Measurements from ENCODE around the gene MFAP4. TPM values are rescaled to one million over a fixed set of nuclear protein-coding genes. Genes with fewer than 3 reads are reported as not detected.

MFAP4 gene
- total and polyA plus RNA-seq, 9 of the 15 experiments (the other 6 are each of a cell fraction or from before 2014, with no cell fraction given): 0.07 to 0.24 TPM; not detected in 7

- Histone ChIP-seq H3K9me3 (replicated peaks; ENCODE audit: control insufficient read depth, insufficient read depth, low read depth, low read length) (no peaks in the 10 kb centered on the region), H3K36me3 (ENCODE audit: control insufficient read depth, insufficient read depth, low read length) (no peaks in the 10 kb centered on the region; the same call in 2 of the 3 replicates), H3K27me3 (ENCODE audit: control insufficient read depth in 2 of 2, insufficient read depth in 2 of 2, low read length in 2 of 2) (no peaks in the 10 kb centered on the region), H3K4me2 (ENCODE audit: insufficient read depth, low read length) (no peak overlapping the region), H2AFZ (ENCODE audit: low read depth, low read length) (no peak overlapping the region), H3K79me2 (ENCODE audit: control insufficient read depth, insufficient read depth, low read length) (no peaks in the 10 kb centered on the region), H3K9ac (ENCODE audit: insufficient read depth in 1 of 2, low read depth in 2 of 2, low read length in 2 of 2) (no peak overlapping the region), H3K9me1 (ENCODE audit: control insufficient read depth, insufficient read depth, low read length) (no peaks in the 10 kb centered on the region), H3K4me3 (no peak overlapping the region), H3K27ac (ENCODE audit: extremely low read depth, low read depth, low read length) (no peak overlapping the region), H3K4me1 (replicated peaks in 1 of 2; ENCODE audit: control insufficient read depth in 2 of 2, insufficient read depth in 2 of 2, low read length in 2 of 2) (peaks cover 0 to 13% of the 10 kb centered on the region in 2 experiments; a peak in 2 of 5 replicates), H4K20me1 (replicated peaks; ENCODE audit: control insufficient read depth, insufficient read depth, low read length) (no peaks in the 10 kb centered on the region)
- in situ Hi-C loops (cut with MboI) (no loop called here), intact Hi-C loops (cut with micrococcal nuclease) (no loop called here)
- POLR2A ChIA-PET: interaction anchor here (1.0 kb wide), 1 partner anchor 21 kb away, joined by 4 read pairs; no protein-coding TSS in a partner anchor
- FAIRE-seq (no peak), ATAC-seq (no peak), DNase-seq (ENCODE audit: extremely low read depth in 1 of 4, low spot score in 3 of 4) (no peak)
- no TSS peak for BruUV-seq (replicated peaks)
- CTCF ChIA-PET (ENCODE audit: low intra/inter-chr PET ratio): no interaction called here
- 82% methylated on average over 9 of the region's 12 CpGs for WGBS (ENCODE audit: insufficient coverage, low coverage, missing lambda C conversion rate)
- TF ChIP-seq E2F1 (CRISPR knock-in tag; IDR thresholded peaks at IDR 0.05) (no peak), GTF2F1 (IDR thresholded peaks at IDR 0.05; ENCODE audit: low read depth, low read length) (no peak), NCOA6 (IDR thresholded peaks at IDR 0.05) (no peak), CEBPG (CRISPR knock-in tag; IDR thresholded peaks at IDR 0.05) (no peak), CEBPG (tag; conservative IDR thresholded peaks at IDR 0.05 in 1 of 2, IDR thresholded peaks at IDR 0.05 in 1 of 2) (no peak), CLOCK (CRISPR knock-in tag; IDR thresholded peaks at IDR 0.05; ENCODE audit: borderline replicate concordance) (no peak), HEY1 (CRISPR knock-in tag; IDR thresholded peaks at IDR 0.05; ENCODE audit: borderline replicate concordance) (no peak), NR4A1 (CRISPR knock-in tag; IDR thresholded peaks at IDR 0.05) (no peak), NR4A1 (tag; IDR thresholded peaks at IDR 0.05) (no peak), COPS2 (conservative IDR thresholded peaks at IDR 0.05) (no peak), MECOM (CRISPR knock-in tag; IDR thresholded peaks at IDR 0.05) (no peak), TEAD2 (tag; IDR thresholded peaks at IDR 0.05) (no peak), YY1 (IDR thresholded peaks at IDR 0.05; ENCODE audit: borderline replicate concordance in 1 of 3, control insufficient read depth in 1 of 3, extremely low read depth in 1 of 3, insufficient read depth in 3 of 3, insufficient read length in 1 of 3, insufficient replicate concordance in 2 of 3, low read depth in 1 of 3, low read length in 2 of 3) (no peak), MCM3 (IDR thresholded peaks at IDR 0.05) (no peak), KAT2B (IDR thresholded peaks at IDR 0.05; ENCODE audit: low read depth, low read length) (no peak), ZNF282 (CRISPR knock-in tag; IDR thresholded peaks at IDR 0.05) (no peak)
Observed at GRCh38 chr17:19333736-19334290, 53.2 kb downstream of the MFAP4 start.
